Right ventricle myocardium superior (tissue), 1 donor: ENCODE data around the gene SHROOM3. TPM values are rescaled to one million over a fixed set of nuclear protein-coding genes. Genes with fewer than 3 reads are reported as not detected.
"Not testable (repeated sequence)": the region's sequence is repeated elsewhere in the genome, so short reads cannot be mapped to it uniquely, and the experiment has no call there.

Experiments used
- ATAC-seq: fragments of 200-7000 bp; cut with Tn5 transposase; one replicate; pipeline ENCODE4 v1.9.1; 2020; ENCODE audit warnings: mild to moderate bottlenecking; ENCODE audit not compliant: poor library complexity
- DNase-seq: peaks from one replicate; pipeline ENCODE4 v3.0.0-alpha.2; 2020
- intact Hi-C: fragments of 100-400 bp; cut with DNase I; formaldehyde crosslinking; loops from one replicate; pipeline ENCODE4 v1.11.2; 2022
- total RNA-seq: library from RNA; stranded (reverse); fragmentation: NEBNext Ultra II Directional; extraction: Animal tissue kit (Norgen Biotek cat#: 25700); gene quantifications from one replicate; pipeline ENCODE4 v1.2.1, GENCODE V29; 2021
- donor health status: DM: no; HTN: yes; CAD: no; lungs with severe emphysema.

The SHROOM3 gene
- total RNA-seq, 1 donor from 2014 or later = 10.5 TPM

- intact Hi-C loops = no loop called here
- DNase-seq (no peak), ATAC-seq (no peak)
These were observed 279.2 kb downstream of the SHROOM3 start for GRCh38 chr4:76714226-76714625.

- no peak for ATAC-seq
- DNase-seq = no peak
- intact Hi-C loops = no loop called here
These were observed 281.0 kb downstream of the SHROOM3 start for GRCh38 chr4:76716020-76716419.

DNA sequence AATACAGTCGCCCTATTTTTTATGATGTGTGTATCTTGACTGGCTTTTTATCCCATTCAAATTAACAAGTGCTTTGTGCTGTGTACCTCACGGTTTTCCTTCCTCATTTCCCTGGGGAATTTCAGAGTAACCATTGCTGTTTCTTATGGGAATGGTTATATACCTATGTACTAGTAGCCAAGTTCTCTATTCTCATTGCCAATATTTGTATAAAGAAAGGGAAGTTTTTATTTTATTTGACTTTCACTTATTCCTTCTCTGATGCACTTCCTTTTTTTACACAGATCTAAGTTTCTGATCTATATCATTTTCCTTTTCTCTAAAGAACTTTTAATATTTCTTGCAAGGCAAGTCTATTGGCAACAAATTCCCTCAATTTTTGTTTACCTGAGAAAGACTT lies 281.6 kb downstream of the SHROOM3 start:
- DNase-seq (no peak), ATAC-seq (no peak)
- intact Hi-C loops = no loop called here

- DNase-seq (no peak), ATAC-seq (no peak)
- intact Hi-C loops = no loop called here
These were observed 282.4 kb downstream of the SHROOM3 start for GRCh38 chr4:76717431-76717830.

GRCh38 chr4:76718021-76718420 lies 283.0 kb downstream of the SHROOM3 start:
- ATAC-seq = no peak
- no peak for DNase-seq
- intact Hi-C loops = no loop called here

GRCh38 chr4:76718831-76719230 lies 283.8 kb downstream of the SHROOM3 start:
- DNase-seq (no peak), ATAC-seq (no peak)
- intact Hi-C loops = no loop called here

GRCh38 chr4:76720121-76720520 lies 285.1 kb downstream of the SHROOM3 start:
- intact Hi-C loops = no loop called here
- ATAC-seq (no peak), DNase-seq (no peak)

GRCh38 chr4:76722146-76722545 lies 287.1 kb downstream of the SHROOM3 start:
- DNase-seq, ATAC-seq, intact Hi-C loops: not testable (repeated sequence)

DNA sequence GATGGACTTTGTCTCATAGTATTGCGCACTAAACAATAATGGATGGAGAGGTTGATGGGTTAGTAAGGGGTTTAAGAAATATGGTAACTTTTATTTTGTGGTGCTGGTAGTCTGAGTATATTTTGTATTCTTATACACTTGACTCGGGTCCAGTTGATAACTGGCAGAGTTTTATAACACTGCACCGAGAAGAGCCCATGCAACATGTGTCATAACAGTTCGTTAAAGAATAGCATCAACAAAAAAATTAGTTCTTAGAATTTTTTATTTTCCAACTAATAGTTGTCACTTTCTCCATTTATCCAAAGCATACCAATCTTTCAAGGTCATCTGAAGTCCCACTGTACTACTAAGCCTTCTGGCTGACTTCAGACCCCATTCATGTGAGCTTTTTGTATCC lies 287.8 kb downstream of the SHROOM3 start:
- DNase-seq (no peak), ATAC-seq (no peak)
- intact Hi-C loops = no loop called here

- intact Hi-C loops = no loop called here
- DNase-seq (no peak), ATAC-seq (no peak)
These were observed 288.3 kb downstream of the SHROOM3 start for GRCh38 chr4:76723373-76723772.

DNA sequence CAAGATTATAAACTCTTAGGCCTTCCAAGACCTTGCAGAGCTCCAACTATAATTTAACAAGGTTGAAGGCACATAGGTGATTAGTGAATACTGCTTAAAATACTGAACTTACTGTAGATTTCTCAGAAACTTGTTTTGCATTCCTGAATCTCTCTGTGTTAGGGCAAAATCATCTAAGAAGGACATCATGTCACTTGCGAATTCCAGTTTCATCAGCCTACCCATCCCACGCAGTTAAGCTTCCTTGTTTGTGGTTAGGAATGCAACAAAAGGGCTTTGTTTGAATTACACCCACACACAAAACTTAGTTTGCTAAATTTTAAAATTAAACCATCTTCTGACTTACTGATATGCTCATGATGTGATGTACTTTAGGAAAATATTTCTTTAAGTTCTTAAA lies 288.9 kb downstream of the SHROOM3 start:
- intact Hi-C loops = no loop called here
- DNase-seq (no peak), ATAC-seq (peak; percentile 51)

DNA sequence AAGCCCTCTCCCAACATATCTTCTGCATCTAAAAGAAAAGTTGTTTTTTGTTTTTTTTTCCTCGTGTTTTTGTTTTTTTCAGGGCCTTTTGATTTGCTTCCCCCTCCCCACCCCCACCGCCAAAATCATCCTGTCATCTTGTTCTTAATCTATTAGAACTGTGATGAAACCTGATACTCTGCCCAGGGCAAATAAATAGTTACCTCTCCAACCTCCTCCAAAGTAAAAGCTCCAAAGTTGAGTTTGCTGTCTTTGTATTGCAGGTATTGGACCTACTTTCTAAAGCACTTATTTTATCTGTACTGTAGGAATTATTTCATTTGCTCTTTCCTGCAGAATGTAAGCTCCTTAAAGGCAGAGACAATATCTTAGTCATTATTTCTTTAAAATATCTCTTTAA lies 290.0 kb downstream of the SHROOM3 start:
- DNase-seq (no peak), ATAC-seq (no peak)
- intact Hi-C loops = no loop called here

GRCh38 chr4:76726176-76726575 lies 291.1 kb downstream of the SHROOM3 start:
- ATAC-seq = no peak
- DNase-seq = no peak
- intact Hi-C loops = no loop called here

DNA sequence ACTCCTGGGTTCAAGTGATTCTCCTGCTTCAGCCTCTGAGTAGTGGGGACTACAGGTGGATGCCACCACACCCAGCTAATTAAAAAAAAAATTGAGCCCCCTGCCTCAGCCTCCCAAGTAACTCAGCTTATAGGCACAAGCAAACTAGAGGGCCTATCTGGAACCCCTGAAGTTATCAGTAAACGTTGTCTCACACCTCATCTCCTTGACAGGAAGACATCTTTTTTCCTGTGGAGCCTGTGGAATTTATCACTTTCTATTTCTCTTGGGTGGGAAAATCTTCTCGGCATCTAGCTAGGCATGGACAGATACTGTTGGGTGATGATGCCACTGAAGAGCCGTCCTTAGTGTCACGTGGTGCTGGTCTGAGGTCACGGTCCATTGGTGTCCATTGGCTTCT lies 291.6 kb downstream of the SHROOM3 start:
- DNase-seq (no peak), ATAC-seq (no peak)
- intact Hi-C loops = no loop called here

- intact Hi-C loops, DNase-seq, ATAC-seq: not testable (repeated sequence)
These were observed 292.9 kb downstream of the SHROOM3 start for GRCh38 chr4:76727934-76728333.

DNA sequence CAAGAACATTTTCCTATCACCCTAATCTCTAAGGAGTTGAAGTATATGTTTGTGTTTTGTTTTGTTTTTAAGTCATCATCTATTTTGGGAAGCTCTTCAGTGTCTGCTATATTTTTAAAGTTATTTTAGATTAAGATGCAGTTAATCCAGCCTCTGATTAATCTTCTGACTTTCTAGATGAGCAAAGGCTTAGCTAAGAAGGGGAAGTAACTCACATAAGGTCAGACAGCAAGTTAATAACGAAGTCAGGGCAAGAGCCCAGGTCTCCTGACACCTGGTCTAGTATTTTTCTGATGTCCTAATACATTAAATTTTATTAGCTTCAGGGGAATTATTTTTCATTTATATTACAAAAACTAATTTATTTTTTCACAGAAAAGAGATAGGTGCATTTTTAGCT lies 294.4 kb downstream of the SHROOM3 start:
- intact Hi-C loops = no loop called here
- DNase-seq = no peak
- no peak for ATAC-seq

- no peak for ATAC-seq
- intact Hi-C loops = no loop called here
These were observed 295.0 kb downstream of the SHROOM3 start for GRCh38 chr4:76729980-76730379.

GRCh38 chr4:76732246-76732645 lies 297.2 kb downstream of the SHROOM3 start:
- intact Hi-C loops = no loop called here
- ATAC-seq (no peak), DNase-seq (no peak)

More at GRCh38 chr4:76729980-76730379, 295.0 kb downstream of the SHROOM3 start:
- no peak for DNase-seq

- intact Hi-C loops = no loop called here
- DNase-seq = no peak
- no peak for ATAC-seq
These were observed 298.2 kb downstream of the SHROOM3 start for GRCh38 chr4:76733068-76733771.

GRCh38 chr4:76736414-76736813 lies 301.4 kb downstream of the SHROOM3 start:
- intact Hi-C loops = no loop called here
- ATAC-seq (no peak), DNase-seq (no peak)

DNA sequence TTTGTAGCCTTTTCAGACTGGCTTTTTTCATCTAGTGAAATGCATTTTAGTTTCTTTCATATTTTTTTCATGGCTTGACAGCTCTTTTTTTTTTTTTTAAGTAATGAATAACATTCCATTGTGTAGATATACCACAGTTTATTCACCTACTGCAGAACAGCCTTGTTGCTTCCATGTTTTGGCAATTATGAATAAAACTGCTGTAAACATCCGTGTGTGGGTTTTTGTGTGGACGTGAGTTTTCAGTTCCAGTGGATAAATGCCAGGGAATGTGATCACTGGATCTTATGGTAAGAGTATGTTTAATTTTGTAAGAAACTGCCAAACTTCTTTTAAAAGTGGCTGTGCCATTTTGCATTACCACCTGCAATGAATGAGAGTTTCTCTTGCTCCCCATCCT lies 302.2 kb downstream of the SHROOM3 start:
- ATAC-seq = no peak
- no peak for DNase-seq
- intact Hi-C loops = no loop called here
